HPDE6-E6E7 (cell line): ENCODE data around the gene SHISA7.
A peak's percentile ranks its signal among the peaks of the same experiment; 100 is the strongest.
"Not testable (repeated sequence)": the region's sequence is repeated elsewhere in the genome, so short reads cannot be mapped to it uniquely, and the experiment has no call there.

Experiments
- DNase-seq: peaks from one replicate; pipeline ENCODE4 v3.0.0; 2011; ENCODE audit warnings: missing footprints; ENCODE audit errors: extremely low spot score

The SHISA7 gene

GRCh38 chr19:55463583-55464031 is 20.5 kb upstream of the SHISA7 start:
- no peak for DNase-seq

DNA sequence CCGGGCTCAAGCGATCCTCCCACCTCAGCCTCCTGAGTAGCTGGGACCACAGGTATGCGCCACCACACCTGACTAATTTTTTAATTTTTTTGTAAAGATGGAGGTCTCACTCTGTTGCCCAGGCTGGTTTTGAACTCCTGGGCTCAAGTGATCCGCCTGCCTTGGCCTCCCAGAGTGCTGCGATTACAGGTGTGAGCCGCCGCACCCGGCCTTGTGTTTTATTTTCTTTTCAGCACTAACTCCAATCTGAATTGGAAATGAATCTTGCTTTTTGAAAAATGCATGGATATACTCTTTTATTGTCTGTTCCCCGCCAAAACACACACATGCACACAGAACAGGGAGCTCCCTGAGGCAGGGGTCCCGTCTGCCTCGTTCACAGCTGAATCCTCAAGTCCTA is 19.6 kb upstream of the SHISA7 start:
- DNase-seq: no peak

DNA sequence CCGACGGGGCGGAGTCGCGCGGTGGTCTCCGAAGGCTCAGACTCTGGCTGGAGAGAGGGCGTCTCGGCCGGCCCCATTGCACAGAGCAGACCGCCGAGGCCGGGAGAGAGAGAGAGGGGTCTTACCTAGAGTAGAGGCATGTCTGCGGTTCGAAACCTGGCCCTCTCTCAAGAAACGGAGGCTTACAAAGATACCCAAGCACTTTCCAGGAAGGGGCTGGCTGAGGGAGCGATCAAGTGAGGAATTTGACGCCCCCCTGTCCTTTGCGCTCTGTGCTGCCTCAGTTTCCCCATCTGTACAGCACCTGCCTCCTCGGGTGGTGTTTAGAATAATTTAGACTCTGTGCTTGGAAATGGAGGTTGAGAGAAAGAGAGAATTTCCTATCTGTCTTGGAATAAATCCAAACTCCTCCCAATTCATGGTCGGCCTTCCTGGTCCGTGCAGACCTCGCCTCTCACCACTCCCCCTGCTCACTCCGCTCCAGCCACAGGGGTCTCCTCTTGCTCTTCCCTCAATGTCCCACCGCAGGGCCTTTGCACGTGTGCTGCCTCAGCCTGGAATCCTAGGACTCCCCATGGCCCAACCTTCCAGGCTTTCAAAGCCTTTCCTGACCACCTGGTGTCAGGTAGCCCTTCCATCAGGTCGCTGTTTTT is 19.0 kb upstream of the SHISA7 start:
- no peak for DNase-seq

- DNase-seq: peak; percentile 99
Observed at GRCh38 chr19:55461259-55461973, 18.3 kb upstream of the SHISA7 start, which contains the start of gene ISOC2. Gene ISOC2 (minus strand): TSS chr19:55461642. CDS start chr19:55456486, 5,156 bp downstream.

DNA sequence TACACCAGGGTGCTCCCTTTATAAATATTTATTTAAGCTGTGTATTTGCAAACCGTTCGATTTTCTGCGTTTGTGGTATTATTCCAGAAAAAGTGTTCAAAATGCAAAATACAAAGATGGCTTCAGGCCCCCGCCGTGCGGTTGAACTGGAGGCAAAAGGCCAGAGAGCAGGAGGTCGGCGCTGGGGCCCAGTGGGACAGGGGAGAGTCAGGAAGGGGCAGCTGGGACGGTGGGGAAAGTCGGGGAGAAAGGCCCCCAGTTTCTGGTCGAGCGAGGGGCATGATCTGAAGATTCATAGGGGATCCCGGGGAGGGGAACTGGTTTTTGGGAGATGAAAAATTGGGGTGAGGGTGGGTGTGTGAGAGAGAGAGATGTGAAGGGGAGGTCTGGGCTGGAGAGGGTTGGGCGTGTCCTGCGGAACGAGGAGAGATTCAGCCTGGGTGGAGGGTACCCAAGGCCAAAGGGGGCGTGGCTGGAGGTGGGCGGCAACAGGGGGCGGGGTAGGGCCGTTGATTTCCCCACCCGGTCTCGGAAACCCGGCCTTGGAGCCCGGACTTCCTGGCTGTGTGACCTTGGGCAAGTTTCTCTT is 17.7 kb upstream of the SHISA7 start:
- DNase-seq: no peak

- DNase-seq: no peak
Observed at GRCh38 chr19:55459950-55460657, 17.0 kb upstream of the SHISA7 start.

DNA sequence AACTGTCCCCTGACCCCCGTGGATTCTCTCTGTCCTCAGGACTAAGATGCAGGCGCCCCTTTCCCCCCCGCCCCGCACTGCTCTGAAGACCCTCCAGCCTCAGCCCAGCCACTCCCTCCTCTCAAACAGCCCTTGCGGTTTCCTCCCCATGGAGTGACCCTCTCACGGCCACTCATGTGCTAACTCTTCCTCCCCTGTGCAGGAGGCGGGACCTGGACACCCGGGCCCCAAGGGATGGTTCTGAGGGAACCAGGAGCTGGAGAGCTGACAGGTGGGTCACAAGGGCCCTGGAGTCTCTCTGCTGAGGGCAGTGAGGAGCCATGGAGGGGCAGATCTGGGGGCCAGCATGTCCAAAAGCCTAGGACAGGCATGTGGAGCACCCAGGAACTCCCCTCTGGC is 16.4 kb upstream of the SHISA7 start:
- no peak for DNase-seq

GRCh38 chr19:55457683-55458457 is 14.8 kb upstream of the SHISA7 start:
- no peak for DNase-seq

- DNase-seq: no peak
Observed at GRCh38 chr19:55456347-55456746, 13.2 kb upstream of the SHISA7 start.

DNA sequence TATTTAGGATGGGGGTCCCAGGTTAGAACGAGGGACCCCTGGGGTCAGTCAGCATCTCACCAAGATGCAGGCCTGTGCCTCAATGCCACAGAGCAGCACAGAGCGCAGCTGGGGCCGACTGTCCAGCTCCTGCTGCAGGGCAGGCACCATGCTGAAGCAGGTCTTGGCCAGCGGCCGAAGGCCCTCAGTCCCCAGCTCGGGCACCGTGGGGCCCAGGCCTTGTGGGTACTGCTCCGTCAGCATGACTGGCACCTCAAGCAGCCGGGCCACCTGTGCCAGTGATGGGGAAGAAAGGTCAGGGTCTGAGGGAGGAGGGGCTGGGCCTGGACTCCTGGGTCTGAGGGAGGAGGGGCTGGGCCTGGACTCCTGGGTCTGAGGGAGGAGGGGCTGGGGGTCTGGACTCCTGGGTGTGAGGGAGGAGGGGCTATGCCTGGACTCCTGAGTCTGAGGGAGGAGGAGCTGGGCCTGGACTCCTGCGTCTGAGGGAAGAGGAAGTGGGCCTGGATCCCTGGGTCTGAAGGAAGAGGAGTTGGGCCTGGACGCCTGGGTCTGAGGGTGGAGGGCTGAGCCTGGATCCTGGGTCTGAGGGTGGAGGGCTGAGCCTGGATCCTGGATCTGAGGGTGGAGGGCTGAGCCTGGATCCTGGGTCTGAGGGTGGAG is 12.6 kb upstream of the SHISA7 start:
- no peak for DNase-seq

DNA sequence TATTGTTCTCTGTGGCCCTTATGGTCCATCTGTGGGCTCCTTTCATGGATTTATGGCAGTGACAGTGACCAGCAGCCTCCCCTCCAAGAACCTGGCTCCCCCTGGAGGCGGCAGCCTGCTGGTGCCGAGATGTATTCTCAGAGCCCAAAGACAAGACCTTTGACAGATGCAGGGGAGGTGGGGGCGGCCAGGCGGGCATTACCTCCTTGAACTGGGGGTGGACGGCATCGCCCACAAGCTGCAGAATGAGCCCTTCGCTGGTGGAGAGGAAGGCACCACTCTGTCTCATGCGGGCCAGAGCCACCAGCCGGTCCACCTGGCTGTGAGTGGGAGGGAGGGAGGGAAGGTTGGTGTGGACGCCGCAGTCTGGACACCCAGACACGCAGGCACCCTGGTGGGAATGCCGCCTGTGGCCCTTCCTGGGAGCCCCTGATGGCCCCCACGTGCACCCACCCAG is 11.7 kb upstream of the SHISA7 start:
- DNase-seq: no peak

- DNase-seq: no peak
Observed at GRCh38 chr19:55453511-55454260, 10.6 kb upstream of the SHISA7 start.

- no peak for DNase-seq
Observed at GRCh38 chr19:55452749-55453346, 9.7 kb upstream of the SHISA7 start.

GRCh38 chr19:55451965-55452748 is 9.1 kb upstream of the SHISA7 start:
- DNase-seq: no peak

DNA sequence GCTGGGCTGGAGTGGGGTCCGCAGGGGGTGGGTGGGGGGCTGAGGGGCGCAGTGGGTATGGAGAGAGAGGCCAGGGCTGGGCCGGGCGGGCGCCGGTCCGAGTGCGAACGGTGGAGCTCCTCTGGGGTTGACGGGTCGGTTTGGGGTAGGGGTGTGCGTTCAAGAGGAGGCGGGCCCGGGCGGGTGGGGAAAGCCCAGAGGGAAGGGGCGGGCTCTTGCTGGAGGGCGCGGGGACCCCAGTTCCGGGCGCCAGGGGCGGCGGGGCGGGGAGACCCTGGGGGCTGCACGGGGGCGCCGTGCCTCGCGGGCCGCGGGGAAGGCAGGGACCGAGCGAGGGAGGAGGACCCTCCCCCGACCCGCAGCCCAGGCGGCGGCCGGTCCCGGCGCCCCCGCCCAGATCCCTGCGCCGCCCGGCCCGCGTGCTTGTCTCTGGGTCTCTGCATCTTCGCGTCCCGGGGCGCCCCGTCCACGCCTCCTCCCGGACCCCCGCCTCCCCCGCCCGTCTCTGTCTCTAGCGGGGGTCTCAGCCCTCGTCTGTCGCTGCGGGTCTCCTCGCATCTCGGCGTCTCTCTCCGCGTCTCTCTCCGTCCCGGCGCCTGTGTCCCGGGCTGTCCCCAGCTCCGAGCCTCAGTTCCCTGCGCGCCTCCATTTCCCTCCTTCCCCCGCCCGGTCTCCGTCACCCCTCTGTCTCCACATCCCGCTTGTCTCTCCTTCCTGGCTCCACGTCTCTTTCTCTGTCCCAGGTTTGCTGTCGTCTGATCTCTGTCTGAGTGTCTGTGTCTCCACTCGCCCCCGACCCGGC is 8.3 kb upstream of the SHISA7 start:
- no peak for DNase-seq

- no peak for DNase-seq
Observed at GRCh38 chr19:55449469-55449868, 6.4 kb upstream of the SHISA7 start.

DNA sequence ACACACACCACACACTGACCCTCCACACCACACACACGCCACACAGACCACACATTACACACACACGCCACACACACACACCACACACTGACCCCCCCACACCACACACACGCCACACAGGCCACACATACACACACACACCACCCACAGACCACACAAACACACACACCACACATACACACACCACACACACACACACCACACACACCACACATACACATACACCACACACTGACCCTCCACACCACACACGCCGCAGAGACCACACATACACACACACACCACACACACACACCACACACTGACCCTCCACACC is 5.0 kb upstream of the SHISA7 start:
- DNase-seq: not testable (repeated sequence)
